Neural cell (in vitro differentiated cells): ENCODE measurements around the gene DSC3. TPM values are rescaled to one million over a fixed set of nuclear protein-coding genes. Genes with fewer than 3 reads are reported as not detected.

Experiments used
- H2AFZ ChIP-seq: fragments of 200-600, 300-800 bp; sonication (generic), shearing (Covaris generic); 2 replicates; pipeline ENCODE4 v1.6.0; 2014; ENCODE audit warnings: low read depth, mild to moderate bottlenecking, antibody characterized with exemption, low read length, moderate library complexity
- H3F3A ChIP-seq: fragments of 200-600 bp; shearing (Covaris generic); 2 replicates; pipeline ENCODE4 v1.6.1; 2016; ENCODE audit warnings: mild to moderate bottlenecking, moderate library complexity, mixed read lengths, antibody characterized with exemption, low read length; ENCODE audit not compliant: insufficient read depth, poor library complexity, severe bottlenecking
- H3K27ac ChIP-seq: fragments of 200-600, 300-800 bp; sonication (generic), shearing (Covaris generic); 2 replicates; pipeline ENCODE4 v1.5.1; 2014; ENCODE audit warnings: mild to moderate bottlenecking, low read length, moderate library complexity
- H3K27me3 ChIP-seq: fragments of 300-800, 200-600 bp; sonication (generic), shearing (Covaris generic); 2 replicates; pipeline ENCODE4 v1.6.0; 2014; ENCODE audit warnings: mild to moderate bottlenecking, low read depth, low read length, moderate library complexity; ENCODE audit not compliant: insufficient read depth
- H3K36me3 ChIP-seq: fragments of 300-800, 200-600 bp; sonication (generic), shearing (Covaris generic); 2 replicates; pipeline ENCODE4 v1.5.1; 2014; ENCODE audit warnings: mild to moderate bottlenecking, antibody characterized with exemption, low read length, moderate library complexity; ENCODE audit not compliant: insufficient read depth
- H3K4me2 ChIP-seq: fragments of 300-800, 200-600 bp; sonication (generic), shearing (Covaris generic); 2 replicates; pipeline ENCODE4 v1.6.0; 2014; ENCODE audit warnings: mild to moderate bottlenecking, low read length
- H3K4me3 ChIP-seq: fragments of 300-800, 200-600 bp; sonication (generic), shearing (Covaris generic); 2 replicates; pipeline ENCODE4 v1.5.1; 2014; ENCODE audit warnings: mild to moderate bottlenecking, low read length, moderate library complexity
- H3K79me2 ChIP-seq: fragments of 200-600 bp; shearing (Covaris generic); replicated peaks from 2 replicates; pipeline ENCODE4 v1.6.0; 2014; ENCODE audit warnings: mild to moderate bottlenecking, low read length, moderate library complexity; ENCODE audit not compliant: insufficient read depth
- H3K9ac ChIP-seq: fragments of 300-800, 200-600 bp; sonication (generic), shearing (Covaris generic); 2 replicates; pipeline ENCODE4 v1.6.1; 2016; ENCODE audit warnings: mild to moderate bottlenecking, low read length, mixed read lengths
- H3K9me2 ChIP-seq: fragments of 200-600 bp; shearing (Covaris generic); 2 replicates; pipeline ENCODE4 v1.6.1; 2016; ENCODE audit warnings: mild to moderate bottlenecking, low read length, mixed read lengths; ENCODE audit not compliant: insufficient read depth
- H3K9me3 ChIP-seq: fragments of 200-600, 300-800 bp; sonication (generic), shearing (Covaris generic); 2 replicates; pipeline ENCODE4 v1.6.1; 2016; ENCODE audit warnings: mild to moderate bottlenecking, mixed run types, low read length, moderate library complexity, mixed read lengths
- H4K20me1 ChIP-seq: fragments of 200-600 bp; shearing (Covaris generic); 2 replicates; pipeline ENCODE4 v1.6.1; 2016; ENCODE audit warnings: mild to moderate bottlenecking, mixed run types; ENCODE audit not compliant: insufficient read depth
- EP300 ChIP-seq: fragments of 450-650 bp; conservative IDR thresholded peaks from 2 replicates; pipeline ENCODE4 v1.6.1; 2014; ENCODE audit warnings: antibody characterized with exemption, mild to moderate bottlenecking, moderate library complexity; ENCODE audit not compliant: poor library complexity, severe bottlenecking
- EZH2 ChIP-seq: fragments of 200-600, 300-800 bp; shearing (Covaris generic), sonication (generic); IDR thresholded peaks from 2 replicates; pipeline ENCODE4 v1.6.1; 2014; ENCODE audit warnings: antibody characterized with exemption, low read length, borderline replicate concordance, mild to moderate bottlenecking; ENCODE audit not compliant: insufficient read depth, poor library complexity, severe bottlenecking
- MXI1 ChIP-seq: fragments of 450-650 bp; conservative IDR thresholded peaks from 2 replicates; pipeline ENCODE4 v1.6.1; 2014; ENCODE audit warnings: antibody characterized with exemption, mild to moderate bottlenecking; ENCODE audit not compliant: poor library complexity, severe bottlenecking
- POLR2AphosphoS5 ChIP-seq: IDR thresholded peaks from 2 replicates; pipeline ENCODE4 v1.6.1; 2012
- RAD21 ChIP-seq: fragments of 450-650 bp; conservative IDR thresholded peaks from 2 replicates; pipeline ENCODE4 v1.6.1; 2014; ENCODE audit warnings: antibody characterized with exemption, mild to moderate bottlenecking, moderate library complexity
- SMC3 ChIP-seq: fragments of 450-650 bp; conservative IDR thresholded peaks from 2 replicates; pipeline ENCODE4 v1.6.1; 2014; ENCODE audit warnings: antibody characterized with exemption, mild to moderate bottlenecking, moderate library complexity; ENCODE audit not compliant: poor library complexity
- TAF1 ChIP-seq: IDR thresholded peaks from 2 replicates; pipeline ENCODE4 v1.6.1; 2012; ENCODE audit warnings: low read depth
- polyA plus RNA-seq: library from polyadenylated mRNA; depleted of rRNA; stranded (reverse); fragments of >200 nt; gene quantifications from 2 replicates; pipeline ENCODE4 v1.2.3, GENCODE V29; 2014
- TF ChIP-seq, protein P1 (sequence below): IDR thresholded peaks from 2 replicates; pipeline ENCODE4 v1.6.1; 2012; ENCODE audit warnings: borderline replicate concordance
- TF ChIP-seq, protein P2 (sequence below): fragments of 450-650 bp; IDR thresholded peaks from 2 replicates; pipeline ENCODE4 v1.5.1; 2014; ENCODE audit warnings: antibody characterized with exemption, mild to moderate bottlenecking, moderate library complexity; ENCODE audit not compliant: poor library complexity, severe bottlenecking

Gene DSC3
- polyA plus RNA-seq, 1 donor from 2014 or later: not detected

DNA sequence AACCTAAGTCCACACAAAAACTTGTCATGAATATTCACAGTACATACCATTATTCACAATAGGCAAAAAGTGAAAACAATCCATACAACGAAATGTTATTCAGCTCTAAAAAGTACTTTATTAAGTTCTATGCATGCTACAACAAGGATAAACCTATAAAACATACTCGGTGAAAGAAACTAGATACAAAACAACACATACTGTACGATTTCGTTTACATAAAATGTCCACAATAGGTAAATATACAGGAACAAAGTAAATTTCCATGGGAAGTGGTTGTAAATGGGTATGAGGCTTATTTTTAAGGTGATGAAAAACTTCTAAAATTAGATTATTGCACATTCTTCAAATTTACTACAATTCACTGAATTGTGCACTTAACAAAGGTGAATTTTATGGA is 8.0 kb downstream of the DSC3 start:
- Histone ChIP-seq H3K79me2 (no peaks in the 10 kb centered on the region), H3K9me3 (no peaks in the 10 kb centered on the region), H3K36me3 (no peaks in the 10 kb centered on the region), H3K27ac (no peak overlapping the region), H3K4me3 (no peak overlapping the region), H2AFZ (no peak overlapping the region), H3K9ac (no peak overlapping the region), H3K4me2 (no peak overlapping the region), H3K9me2 (no peaks in the 10 kb centered on the region), H3K27me3 (peaks cover 16% of the 10 kb centered on the region), H3F3A (no peaks in the 10 kb centered on the region), H4K20me1 (no peaks in the 10 kb centered on the region)
- TF ChIP-seq, protein P1, sequence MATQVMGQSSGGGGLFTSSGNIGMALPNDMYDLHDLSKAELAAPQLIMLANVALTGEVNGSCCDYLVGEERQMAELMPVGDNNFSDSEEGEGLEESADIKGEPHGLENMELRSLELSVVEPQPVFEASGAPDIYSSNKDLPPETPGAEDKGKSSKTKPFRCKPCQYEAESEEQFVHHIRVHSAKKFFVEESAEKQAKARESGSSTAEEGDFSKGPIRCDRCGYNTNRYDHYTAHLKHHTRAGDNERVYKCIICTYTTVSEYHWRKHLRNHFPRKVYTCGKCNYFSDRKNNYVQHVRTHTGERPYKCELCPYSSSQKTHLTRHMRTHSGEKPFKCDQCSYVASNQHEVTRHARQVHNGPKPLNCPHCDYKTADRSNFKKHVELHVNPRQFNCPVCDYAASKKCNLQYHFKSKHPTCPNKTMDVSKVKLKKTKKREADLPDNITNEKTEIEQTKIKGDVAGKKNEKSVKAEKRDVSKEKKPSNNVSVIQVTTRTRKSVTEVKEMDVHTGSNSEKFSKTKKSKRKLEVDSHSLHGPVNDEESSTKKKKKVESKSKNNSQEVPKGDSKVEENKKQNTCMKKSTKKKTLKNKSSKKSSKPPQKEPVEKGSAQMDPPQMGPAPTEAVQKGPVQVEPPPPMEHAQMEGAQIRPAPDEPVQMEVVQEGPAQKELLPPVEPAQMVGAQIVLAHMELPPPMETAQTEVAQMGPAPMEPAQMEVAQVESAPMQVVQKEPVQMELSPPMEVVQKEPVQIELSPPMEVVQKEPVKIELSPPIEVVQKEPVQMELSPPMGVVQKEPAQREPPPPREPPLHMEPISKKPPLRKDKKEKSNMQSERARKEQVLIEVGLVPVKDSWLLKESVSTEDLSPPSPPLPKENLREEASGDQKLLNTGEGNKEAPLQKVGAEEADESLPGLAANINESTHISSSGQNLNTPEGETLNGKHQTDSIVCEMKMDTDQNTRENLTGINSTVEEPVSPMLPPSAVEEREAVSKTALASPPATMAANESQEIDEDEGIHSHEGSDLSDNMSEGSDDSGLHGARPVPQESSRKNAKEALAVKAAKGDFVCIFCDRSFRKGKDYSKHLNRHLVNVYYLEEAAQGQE: no peak
- TF ChIP-seq SMC3 (no peak), EP300 (no peak), RAD21 (no peak), POLR2AphosphoS5 (no peak), TAF1 (no peak), EZH2 (no peak), MXI1 (no peak)
- TF ChIP-seq, protein P2, sequence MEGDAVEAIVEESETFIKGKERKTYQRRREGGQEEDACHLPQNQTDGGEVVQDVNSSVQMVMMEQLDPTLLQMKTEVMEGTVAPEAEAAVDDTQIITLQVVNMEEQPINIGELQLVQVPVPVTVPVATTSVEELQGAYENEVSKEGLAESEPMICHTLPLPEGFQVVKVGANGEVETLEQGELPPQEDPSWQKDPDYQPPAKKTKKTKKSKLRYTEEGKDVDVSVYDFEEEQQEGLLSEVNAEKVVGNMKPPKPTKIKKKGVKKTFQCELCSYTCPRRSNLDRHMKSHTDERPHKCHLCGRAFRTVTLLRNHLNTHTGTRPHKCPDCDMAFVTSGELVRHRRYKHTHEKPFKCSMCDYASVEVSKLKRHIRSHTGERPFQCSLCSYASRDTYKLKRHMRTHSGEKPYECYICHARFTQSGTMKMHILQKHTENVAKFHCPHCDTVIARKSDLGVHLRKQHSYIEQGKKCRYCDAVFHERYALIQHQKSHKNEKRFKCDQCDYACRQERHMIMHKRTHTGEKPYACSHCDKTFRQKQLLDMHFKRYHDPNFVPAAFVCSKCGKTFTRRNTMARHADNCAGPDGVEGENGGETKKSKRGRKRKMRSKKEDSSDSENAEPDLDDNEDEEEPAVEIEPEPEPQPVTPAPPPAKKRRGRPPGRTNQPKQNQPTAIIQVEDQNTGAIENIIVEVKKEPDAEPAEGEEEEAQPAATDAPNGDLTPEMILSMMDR: no peak

DNA sequence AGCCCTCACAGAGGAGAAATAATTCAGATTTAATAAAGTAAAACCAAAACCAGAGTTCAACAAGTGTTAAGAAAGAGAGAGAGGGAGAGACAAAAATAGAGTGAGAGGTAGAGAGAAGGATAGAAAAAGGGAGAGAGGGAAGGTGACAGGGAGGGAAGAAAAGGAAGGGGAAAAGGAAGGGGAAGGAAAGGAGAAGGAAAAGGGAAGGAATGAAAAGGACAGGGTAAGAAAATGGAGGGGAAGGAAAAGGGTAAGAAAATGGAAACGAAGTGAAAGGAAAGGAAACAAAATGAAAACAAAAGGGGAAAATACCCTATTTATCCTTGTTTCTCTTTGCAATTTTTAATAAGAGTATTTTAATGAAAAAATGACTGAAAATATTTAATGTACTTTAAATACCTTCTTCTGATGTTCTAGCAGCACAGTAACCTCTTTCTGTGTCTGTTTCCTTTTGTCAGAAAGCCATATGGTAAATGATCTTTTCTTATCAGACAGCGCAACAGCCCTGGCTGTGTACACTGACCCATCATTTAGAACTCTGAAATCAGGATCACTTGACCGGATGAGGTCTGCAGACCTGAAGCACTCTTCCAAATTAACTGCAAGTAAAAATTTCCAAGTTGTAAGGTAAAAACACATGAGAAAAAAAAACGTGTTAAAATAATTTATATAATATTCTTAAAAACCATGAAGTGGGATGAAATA is 11.8 kb downstream of the DSC3 start:
- no peak for TF ChIP-seq POLR2AphosphoS5
- no peak for TF ChIP-seq TAF1
- no peak for TF ChIP-seq EZH2
- TF ChIP-seq, protein P2: no peak
- TF ChIP-seq, protein P1: no peak
- TF ChIP-seq EP300: no peak
- H2AFZ ChIP-seq: no peak overlapping the region
- no peaks in the 10 kb centered on the region for H3K79me2 ChIP-seq
- H3K27me3 ChIP-seq: no peaks in the 10 kb centered on the region
- H3K27ac ChIP-seq: no peak overlapping the region
- H3F3A ChIP-seq: no peaks in the 10 kb centered on the region
- H4K20me1 ChIP-seq: no peaks in the 10 kb centered on the region
- H3K36me3 ChIP-seq: no peaks in the 10 kb centered on the region
- H3K9me3 ChIP-seq: no peaks in the 10 kb centered on the region
- H3K9me2 ChIP-seq: no peaks in the 10 kb centered on the region
- no peak overlapping the region for H3K4me2 ChIP-seq
- H3K9ac ChIP-seq: no peak overlapping the region
- H3K4me3 ChIP-seq: no peak overlapping the region
